Dermis blood vessel endothelial cell (primary cell): ENCODE data around the gene PCCB. TPM values are rescaled to one million over a fixed set of nuclear protein-coding genes. Genes with fewer than 3 reads are reported as not detected.
"Not testable (repeated sequence)": the region's sequence is repeated elsewhere in the genome, so short reads cannot be mapped to it uniquely, and the experiment has no call there.

Experiments
- DNase-seq: peaks from one replicate; pipeline ENCODE4 v3.0.0; 2010
- total RNA-seq: library from RNA; depleted of rRNA; stranded (reverse); fragments of >200 nt; gene quantifications from 2 replicates; pipeline ENCODE4 v1.2.3, GENCODE V29; 2014

The PCCB gene
- 42.7 and 69.2 TPM in 2 replicates for total RNA-seq

- DNase-seq: peak; percentile 96
Observed at GRCh38 chr3:136250059-136250902, at the start of gene PCCB. PCCB (plus strand) TSS chr3:136250340; CDS start chr3:136250376, 36 bp downstream.

GRCh38 chr3:136207489-136208115 is 42.5 kb upstream of the PCCB start:
- no peak for DNase-seq

- no peak for DNase-seq
Observed at GRCh38 chr3:136209921-136210320, 40.2 kb upstream of the PCCB start.

- no peak for DNase-seq
Observed at GRCh38 chr3:136211547-136211946, 38.6 kb upstream of the PCCB start.

- DNase-seq: not testable (repeated sequence)
Observed at GRCh38 chr3:136222746-136223145, 27.4 kb upstream of the PCCB start.

GRCh38 chr3:136232413-136232812 is 17.7 kb upstream of the PCCB start:
- DNase-seq: no peak

- no peak for DNase-seq
Observed at GRCh38 chr3:136235545-136235944, 14.6 kb upstream of the PCCB start.

- no peak for DNase-seq
Observed at GRCh38 chr3:136236109-136236508, 14.0 kb upstream of the PCCB start.

- DNase-seq: no peak
Observed at GRCh38 chr3:136237103-136237502, 13.0 kb upstream of the PCCB start.

GRCh38 chr3:136237961-136238649 is 12.0 kb upstream of the PCCB start:
- no peak for DNase-seq

GRCh38 chr3:136239094-136239493 is 11.0 kb upstream of the PCCB start:
- DNase-seq: no peak

- no peak for DNase-seq
Observed at GRCh38 chr3:136245691-136246090, 4.4 kb upstream of the PCCB start.

GRCh38 chr3:136247436-136247835 is 2.7 kb upstream of the PCCB start:
- DNase-seq: no peak

- DNase-seq: no peak
Observed at GRCh38 chr3:136247855-136248590, 2.1 kb upstream of the PCCB start.

GRCh38 chr3:136249091-136249490 is 1.0 kb upstream of the PCCB start:
- DNase-seq: no peak

- no peak for DNase-seq
Observed at GRCh38 chr3:136249593-136249992, 547 bp upstream of the PCCB start.

- peak; percentile 71 for DNase-seq
Observed at GRCh38 chr3:136250903-136251460, 842 bp downstream of the PCCB start.

- DNase-seq: no peak
Observed at GRCh38 chr3:136251511-136251910, 1.4 kb downstream of the PCCB start.

GRCh38 chr3:136255672-136256406 is 5.7 kb downstream of the PCCB start:
- DNase-seq: no peak

- no peak for DNase-seq
Observed at GRCh38 chr3:136258199-136258598, 8.1 kb downstream of the PCCB start.

GRCh38 chr3:136261826-136262225 is 11.7 kb downstream of the PCCB start:
- no peak for DNase-seq

GRCh38 chr3:136262559-136262958 is 12.4 kb downstream of the PCCB start:
- no peak for DNase-seq
